Nephron (organoid): ENCODE data around the gene TSC22D3.
A peak's percentile ranks its signal among the peaks of the same experiment; 100 is the strongest.

Experiments
- H3K27ac Mint-ChIP-seq, 3 experiments: 2 replicates each; pipeline ENCODE4 v1.8.0; 2020; ENCODE audit warnings: mixed read lengths in 3 of 3, mild to moderate bottlenecking in 2 of 3, moderate library complexity in 1 of 3
- H3K27me3 Mint-ChIP-seq: 2 replicates; pipeline ENCODE4 v1.8.0; 2021; ENCODE audit warnings: low read depth, mild to moderate bottlenecking, moderate library complexity, mixed read lengths
- H3K36me3 Mint-ChIP-seq: 2 replicates; pipeline ENCODE4 v1.8.0; 2020; ENCODE audit warnings: low read depth, mixed read lengths
- H3K4me1 Mint-ChIP-seq: 2 replicates; pipeline ENCODE4 v1.8.0; 2020; ENCODE audit warnings: mixed read lengths
- H3K4me3 Mint-ChIP-seq, 3 experiments: 2 replicates each; pipeline ENCODE4 v1.8.0; 2020; ENCODE audit warnings: mild to moderate bottlenecking in 3 of 3, mixed read lengths in 3 of 3, moderate library complexity in 2 of 3
- H3K9me3 Mint-ChIP-seq: 2 replicates; pipeline ENCODE4 v1.8.0; 2020; ENCODE audit warnings: mixed read lengths
- TF ChIP-seq, protein P1 (sequence below), 3 experiments: fragments of 200-600 bp; sonication (generic); IDR thresholded peaks; one replicate each; pipeline ENCODE4 v1.5.0; 2021; ENCODE audit warnings: antibody characterized with exemption in 3 of 3; ENCODE audit not compliant: unreplicated experiment in 3 of 3

TSC22D3 gene

DNA sequence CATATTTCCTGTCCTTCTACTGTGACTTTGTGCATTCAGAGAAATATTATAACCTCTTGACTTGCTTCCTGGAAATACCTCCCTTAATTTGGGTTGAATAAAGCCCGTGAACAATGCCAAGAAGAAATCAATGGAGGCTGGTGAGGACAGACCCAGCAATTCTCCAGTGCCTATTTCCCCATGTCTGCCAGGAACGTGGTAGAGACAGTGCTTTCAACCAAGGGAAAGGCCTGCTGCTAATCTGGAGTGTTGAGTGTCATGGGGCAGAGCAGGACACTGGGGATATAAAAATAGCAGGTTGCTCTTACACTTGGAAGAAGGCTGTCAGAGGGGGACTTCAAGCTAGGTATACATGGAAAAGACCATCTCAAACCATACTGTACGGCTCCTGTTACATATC lies 19.9 kb downstream of the TSC22D3 start:
- TF ChIP-seq, protein P1, sequence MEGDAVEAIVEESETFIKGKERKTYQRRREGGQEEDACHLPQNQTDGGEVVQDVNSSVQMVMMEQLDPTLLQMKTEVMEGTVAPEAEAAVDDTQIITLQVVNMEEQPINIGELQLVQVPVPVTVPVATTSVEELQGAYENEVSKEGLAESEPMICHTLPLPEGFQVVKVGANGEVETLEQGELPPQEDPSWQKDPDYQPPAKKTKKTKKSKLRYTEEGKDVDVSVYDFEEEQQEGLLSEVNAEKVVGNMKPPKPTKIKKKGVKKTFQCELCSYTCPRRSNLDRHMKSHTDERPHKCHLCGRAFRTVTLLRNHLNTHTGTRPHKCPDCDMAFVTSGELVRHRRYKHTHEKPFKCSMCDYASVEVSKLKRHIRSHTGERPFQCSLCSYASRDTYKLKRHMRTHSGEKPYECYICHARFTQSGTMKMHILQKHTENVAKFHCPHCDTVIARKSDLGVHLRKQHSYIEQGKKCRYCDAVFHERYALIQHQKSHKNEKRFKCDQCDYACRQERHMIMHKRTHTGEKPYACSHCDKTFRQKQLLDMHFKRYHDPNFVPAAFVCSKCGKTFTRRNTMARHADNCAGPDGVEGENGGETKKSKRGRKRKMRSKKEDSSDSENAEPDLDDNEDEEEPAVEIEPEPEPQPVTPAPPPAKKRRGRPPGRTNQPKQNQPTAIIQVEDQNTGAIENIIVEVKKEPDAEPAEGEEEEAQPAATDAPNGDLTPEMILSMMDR (IDR thresholded peaks at IDR 0.05; ENCODE audit: unreplicated experiment in 3 of 3) = no peak
- Mint-ChIP-seq H3K9me3 (no peaks in the 10 kb centered on the region), H3K27me3 (peaks cover 10% of the 10 kb centered on the region), H3K4me3 (no peak overlapping the region), H3K4me1 (peaks cover 27% of the 10 kb centered on the region), H3K27ac (no peak overlapping the region), H3K36me3 (no peaks in the 10 kb centered on the region)

DNA sequence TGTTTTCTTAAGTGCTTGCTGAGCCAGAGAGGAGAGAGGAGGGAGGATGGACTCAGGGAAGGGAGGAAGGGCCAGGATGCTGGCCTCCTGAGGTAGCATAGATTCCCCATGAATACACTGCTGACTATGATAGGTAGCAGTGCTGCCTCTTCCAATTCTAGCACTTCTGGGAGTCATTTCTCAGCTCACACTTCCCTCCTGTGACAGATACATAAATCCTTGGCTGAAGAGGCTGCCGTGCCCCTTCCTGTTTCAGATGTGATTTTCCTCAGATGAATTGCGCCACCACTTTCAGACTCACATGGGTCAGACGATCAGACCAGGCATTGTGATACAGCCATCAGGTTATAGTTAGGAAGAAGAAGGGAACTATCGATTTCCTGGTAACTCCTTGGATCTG lies 22.4 kb downstream of the TSC22D3 start:
- TF ChIP-seq, protein P1 (IDR thresholded peaks at IDR 0.05; ENCODE audit: unreplicated experiment in 3 of 3) = no peak
- Mint-ChIP-seq H3K4me1 (peaks cover 39% of the 10 kb centered on the region), H3K36me3 (no peaks in the 10 kb centered on the region), H3K4me3 (no peak overlapping the region), H3K27ac (peak overlapping the region in 2 of 3 experiments; percentile 27 to 38), H3K27me3 (peaks cover 3% of the 10 kb centered on the region), H3K9me3 (no peaks in the 10 kb centered on the region)

DNA sequence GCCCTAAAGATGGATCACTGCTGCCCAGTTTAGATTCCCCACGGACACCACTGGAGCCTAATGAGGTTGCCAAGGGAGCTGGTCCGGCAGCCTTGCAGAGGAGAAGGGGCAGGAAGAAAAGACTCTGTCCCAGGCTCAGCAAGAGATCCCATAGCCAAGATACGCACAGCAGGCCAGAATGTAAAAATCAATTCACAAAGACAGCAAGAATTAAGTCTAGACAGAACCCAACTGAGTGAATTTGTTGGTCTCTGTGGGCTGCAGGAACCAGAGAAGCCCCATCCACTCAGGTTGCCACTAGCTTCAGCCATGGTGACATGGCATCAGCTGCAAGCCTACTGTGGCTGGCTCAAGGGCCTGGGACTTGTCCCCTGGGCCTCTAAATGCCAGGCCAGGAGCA lies 22.9 kb downstream of the TSC22D3 start:
- TF ChIP-seq, protein P1 (IDR thresholded peaks at IDR 0.05; ENCODE audit: unreplicated experiment in 3 of 3) = no peak
- Mint-ChIP-seq H3K4me1 (peaks cover 42% of the 10 kb centered on the region), H3K9me3 (no peaks in the 10 kb centered on the region), H3K36me3 (no peaks in the 10 kb centered on the region), H3K27ac (peak overlapping the region in 2 of 3 experiments; percentile 59 to 72), H3K27me3 (no peaks in the 10 kb centered on the region), H3K4me3 (no peak overlapping the region)

DNA sequence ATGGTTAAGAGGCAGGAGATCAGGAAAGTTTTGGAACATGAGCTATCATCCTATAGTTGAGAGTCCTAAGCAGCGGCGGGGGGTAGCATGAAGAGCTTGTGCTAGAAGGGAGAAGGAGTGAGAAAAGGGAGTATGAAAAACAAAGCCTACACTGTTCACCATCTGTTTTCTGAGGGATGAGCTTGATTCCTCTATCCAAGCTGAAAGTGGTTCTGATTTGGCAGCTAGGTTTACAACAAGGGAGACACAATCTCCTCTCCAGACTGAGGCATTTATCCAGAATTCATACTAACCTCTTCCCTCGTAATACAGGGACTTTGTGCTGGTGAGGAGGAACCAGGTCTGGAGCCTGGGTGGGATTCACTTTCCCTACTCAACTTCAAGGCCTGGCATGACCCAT lies 23.5 kb downstream of the TSC22D3 start:
- Mint-ChIP-seq H3K27ac (peak overlapping the region; percentile 0 to 72 (median 59)), H3K27me3 (no peaks in the 10 kb centered on the region), H3K4me3 (no peak overlapping the region), H3K9me3 (no peaks in the 10 kb centered on the region), H3K36me3 (no peaks in the 10 kb centered on the region), H3K4me1 (peaks cover 49% of the 10 kb centered on the region)
- TF ChIP-seq, protein P1 (IDR thresholded peaks at IDR 0.05; ENCODE audit: unreplicated experiment in 3 of 3) = no peak

DNA sequence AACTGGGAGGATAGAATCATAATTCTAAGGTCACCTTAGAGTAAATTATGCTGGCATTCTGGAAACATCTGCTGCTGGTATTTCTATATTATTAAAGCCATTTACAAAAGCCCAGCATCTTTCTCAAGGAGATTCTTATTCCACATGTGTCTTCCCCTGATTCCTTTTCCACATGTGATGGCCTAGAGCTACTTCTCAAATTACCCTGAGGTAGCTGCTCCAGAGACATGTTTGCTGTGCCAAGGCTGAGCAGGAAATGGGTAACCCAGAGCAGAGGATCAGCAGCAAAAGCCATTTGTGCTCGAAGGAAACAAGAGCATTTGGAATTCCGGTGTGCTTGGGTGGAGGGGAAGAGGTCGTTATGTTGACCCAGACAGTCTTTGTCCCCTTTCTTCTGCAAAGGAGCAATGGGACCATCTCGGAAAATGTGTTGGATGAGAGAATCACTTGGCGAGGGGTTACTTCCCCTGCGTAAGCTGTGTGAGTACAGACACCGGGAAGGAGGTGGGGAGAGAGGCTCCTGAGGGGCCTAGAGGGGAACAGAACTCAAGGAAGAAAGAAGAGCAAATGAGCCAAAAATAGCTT lies 24.6 kb downstream of the TSC22D3 start:
- no peaks in the 10 kb centered on the region for H3K9me3 Mint-ChIP-seq
- H3K27me3 Mint-ChIP-seq = no peaks in the 10 kb centered on the region
- TF ChIP-seq, protein P1 (IDR thresholded peaks at IDR 0.05; ENCODE audit: unreplicated experiment in 3 of 3) = no peak
- peak overlapping the region; percentile 11 to 72 (median 59) for H3K27ac Mint-ChIP-seq
- peaks cover 60% of the 10 kb centered on the region for H3K4me1 Mint-ChIP-seq
- H3K4me3 Mint-ChIP-seq = no peak overlapping the region
- H3K36me3 Mint-ChIP-seq = no peaks in the 10 kb centered on the region

DNA sequence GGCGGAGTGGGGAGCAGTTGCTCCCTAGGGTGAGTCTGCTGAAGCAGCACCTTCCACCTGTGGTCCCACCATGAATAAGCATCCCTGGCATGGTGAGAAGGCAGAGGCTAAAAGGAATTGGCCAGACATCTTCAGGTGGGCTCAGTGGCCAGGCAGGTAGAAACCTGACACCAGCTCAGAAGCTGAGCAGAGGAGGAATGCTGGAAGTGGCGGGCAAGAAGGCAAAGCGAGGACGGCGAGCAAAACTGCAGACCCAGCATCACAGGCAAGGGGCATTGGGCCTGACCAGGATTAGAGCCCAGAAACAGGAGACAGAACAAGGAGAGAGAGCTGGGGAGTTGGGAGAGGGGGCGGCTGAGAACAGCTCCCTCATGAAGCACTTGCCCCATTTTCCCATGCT lies 25.3 kb downstream of the TSC22D3 start:
- Mint-ChIP-seq H3K4me3 (no peak overlapping the region), H3K36me3 (no peaks in the 10 kb centered on the region), H3K9me3 (no peaks in the 10 kb centered on the region), H3K27ac (peak overlapping the region; percentile 59 to 72 (median 60)), H3K27me3 (no peaks in the 10 kb centered on the region), H3K4me1 (peaks cover 61% of the 10 kb centered on the region)
- TF ChIP-seq, protein P1 (IDR thresholded peaks at IDR 0.05; ENCODE audit: unreplicated experiment in 3 of 3) = no peak
